ENCODE measurements around the gene SORCS3. TPM values are rescaled to one million over a fixed set of nuclear protein-coding genes. Genes with fewer than 3 reads are reported as not detected.

The SORCS3 gene
- total RNA-seq, 2 donors from 2014 or later, result 0.68 TPM; not detected in 1

- Histone ChIP-seq H3K27me3 (ENCODE audit: control insufficient read depth, insufficient read depth, low read length, poor library complexity, severe bottlenecking) (no peaks in the 10 kb centered on the region), H3K9me3 (ENCODE audit: control insufficient read depth, low read length) (no peaks in the 10 kb centered on the region), H3K27ac (ENCODE audit: low read depth, low read length) (no peak overlapping the region), H3K4me3 (ENCODE audit: low read length) (no peak overlapping the region), H3K9ac (ENCODE audit: extremely low read depth, low read length, poor library complexity, severe bottlenecking) (no peak overlapping the region), H3K36me3 (ENCODE audit: control insufficient read depth, insufficient read depth, low read length) (no peaks in the 10 kb centered on the region), H3K4me1 (ENCODE audit: control insufficient read depth, insufficient read depth, low read length) (no peaks in the 10 kb centered on the region)
- H3K27ac Mint-ChIP-seq, result no peak overlapping the region
- 90 to 95% methylated on average over 2 to 4 of the region's 4 CpGs for WGBS, 2 experiments (ENCODE audit: insufficient coverage in 1 of 2, insufficient read length in 1 of 2)
- H3K27me3 Mint-ChIP-seq (ENCODE audit: insufficient read depth), result peaks cover 5% of the 10 kb centered on the region
- H3K9me3 Mint-ChIP-seq, result no peaks in the 10 kb centered on the region
- TF ChIP-seq CTCF (conservative IDR thresholded peaks at IDR 0.05), result no peak
- H3K36me3 Mint-ChIP-seq (ENCODE audit: low read depth), result no peaks in the 10 kb centered on the region
- H3K4me1 Mint-ChIP-seq, result no peaks in the 10 kb centered on the region
- H3K4me3 Mint-ChIP-seq, result no peak overlapping the region
- DNase-seq, result no peak
Observed at GRCh38 chr10:104981995-104982394, 340.9 kb downstream of the SORCS3 start.

DNA sequence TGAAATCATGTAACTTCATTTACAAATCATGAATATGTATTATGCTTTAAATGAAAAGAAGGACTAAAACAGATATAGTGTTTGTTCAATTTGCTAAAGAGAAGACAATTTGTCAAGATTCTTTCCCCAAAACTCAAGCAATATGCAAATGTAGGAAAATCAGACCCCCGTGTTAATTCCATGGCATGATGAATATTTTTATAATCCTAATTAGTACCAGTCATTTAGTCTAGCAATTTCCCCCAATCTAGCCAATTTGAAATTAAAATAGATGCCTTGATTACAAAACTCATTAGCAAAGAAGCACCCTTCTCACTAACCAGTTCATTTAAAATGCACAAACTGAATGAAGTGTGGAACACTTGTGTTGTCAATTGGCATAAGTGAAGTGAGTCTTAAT is 347.6 kb downstream of the SORCS3 start:
- H3K27ac Mint-ChIP-seq, result no peak overlapping the region
- H3K4me1 Mint-ChIP-seq, result peaks cover 3% of the 10 kb centered on the region
- DNase-seq, result no peak
- Histone ChIP-seq H3K4me1 (ENCODE audit: control insufficient read depth, insufficient read depth, low read length) (no peaks in the 10 kb centered on the region), H3K27ac (ENCODE audit: low read depth, low read length) (no peak overlapping the region), H3K27me3 (ENCODE audit: control insufficient read depth, insufficient read depth, low read length, poor library complexity, severe bottlenecking) (no peaks in the 10 kb centered on the region), H3K36me3 (ENCODE audit: control insufficient read depth, insufficient read depth, low read length) (no peaks in the 10 kb centered on the region), H3K9me3 (ENCODE audit: control insufficient read depth, low read length) (no peaks in the 10 kb centered on the region), H3K9ac (ENCODE audit: extremely low read depth, low read length, poor library complexity, severe bottlenecking) (no peak overlapping the region), H3K4me3 (ENCODE audit: low read length) (no peak overlapping the region)
- H3K36me3 Mint-ChIP-seq (ENCODE audit: low read depth), result no peaks in the 10 kb centered on the region
- no peaks in the 10 kb centered on the region for H3K27me3 Mint-ChIP-seq (ENCODE audit: insufficient read depth)
- H3K9me3 Mint-ChIP-seq, result no peaks in the 10 kb centered on the region
- no peak overlapping the region for H3K4me3 Mint-ChIP-seq
- WGBS, 2 experiments (ENCODE audit: insufficient coverage in 1 of 2, insufficient read length in 1 of 2), result 92% methylated on average over 1 of the region's 1 CpG; no CpG with 5 or more reads in 1 of the 2 experiments
- no peak for TF ChIP-seq CTCF (conservative IDR thresholded peaks at IDR 0.05)

DNA sequence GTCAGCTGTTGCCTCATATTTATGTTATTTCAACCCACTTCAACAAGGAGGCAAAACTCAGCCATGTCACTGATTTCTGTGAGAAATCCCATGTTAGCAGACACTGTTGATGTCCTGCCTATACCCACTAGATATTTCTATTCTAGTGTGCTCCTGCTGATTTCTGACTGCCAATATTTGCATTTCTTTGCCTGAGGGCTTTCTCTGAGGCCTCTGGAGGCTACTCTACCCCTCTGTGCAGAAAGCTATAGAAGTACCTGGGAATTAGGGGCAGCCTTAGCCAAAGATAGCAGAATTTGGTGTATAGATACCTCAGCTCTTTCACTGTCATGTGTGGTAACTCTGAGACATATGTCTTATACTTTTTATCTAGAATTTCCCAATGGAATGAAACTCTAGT is 348.8 kb downstream of the SORCS3 start:
- Mint-ChIP-seq H3K4me3 (no peak overlapping the region), H3K36me3 (ENCODE audit: low read depth) (no peaks in the 10 kb centered on the region), H3K27ac (no peak overlapping the region), H3K27me3 (ENCODE audit: insufficient read depth) (no peaks in the 10 kb centered on the region), H3K9me3 (no peaks in the 10 kb centered on the region), H3K4me1 (peaks cover 3% of the 10 kb centered on the region)
- Histone ChIP-seq H3K4me1 (ENCODE audit: control insufficient read depth, insufficient read depth, low read length) (no peaks in the 10 kb centered on the region), H3K27ac (ENCODE audit: low read depth, low read length) (no peak overlapping the region), H3K9ac (ENCODE audit: extremely low read depth, low read length, poor library complexity, severe bottlenecking) (no peak overlapping the region), H3K27me3 (ENCODE audit: control insufficient read depth, insufficient read depth, low read length, poor library complexity, severe bottlenecking) (no peaks in the 10 kb centered on the region), H3K4me3 (ENCODE audit: low read length) (no peak overlapping the region), H3K9me3 (ENCODE audit: control insufficient read depth, low read length) (no peaks in the 10 kb centered on the region), H3K36me3 (ENCODE audit: control insufficient read depth, insufficient read depth, low read length) (no peaks in the 10 kb centered on the region)
- no peak for DNase-seq
- TF ChIP-seq CTCF (conservative IDR thresholded peaks at IDR 0.05), result no peak

Measured in endodermal cell (in vitro differentiated cells).